ENCODE measurements around the gene ENTR1.

The ENTR1 gene

GRCh38 chr9:136437839-136438547 is 27.6 kb upstream of the ENTR1 start:
- Histone ChIP-seq H3K36me3 (ENCODE audit: control insufficient read depth in 2 of 2, insufficient read depth in 1 of 2, low read length in 2 of 2) (peaks cover 0 to 74% of the 10 kb centered on the region in 2 experiments; a peak in 2 of 3 replicates), H3K27ac (ENCODE audit: extremely low read depth, low read depth, low read length) (no peak overlapping the region; the same call in 1 of the 2 replicates), H3K4me3 (ENCODE audit: low read depth, low read length) (peak overlapping the region; percentile 81), H3K4me1 (ENCODE audit: control insufficient read depth, insufficient read depth, low read length) (0 out of 2 replicates have a peak, but pooled peaks cover 2% of the 10 kb centered on the region), H3K9me3 (ENCODE audit: control insufficient read depth, insufficient read depth, low read depth, low read length) (no peaks in the 10 kb centered on the region)
- ChIA-PET CTCF (interaction anchor here (1.0 to 3.9 kb wide), 4 partner anchors 26 to 196 kb away, joined by 4 to 17 read pairs (median 9); no protein-coding TSS in a partner anchor), POLR2A (interaction anchor here (0.8 to 1.7 kb wide), 5 partner anchors 13 to 75 kb away, joined by 3 to 6 read pairs (median 3); no protein-coding TSS in a partner anchor)
- no peak for TF ChIP-seq ZFP3 (tag by site-specific recombination; IDR thresholded peaks at IDR 0.05; ENCODE audit: low read depth)
- TF ChIP-seq ZNF629 (tag by site-specific recombination; IDR thresholded peaks at IDR 0.05) = peak; percentile 66
- TF ChIP-seq KLF1 (tag by site-specific recombination; IDR thresholded peaks at IDR 0.05) = peak; percentile 58
- 0 out of 2 replicates have a peak, but pooled peaks have one; percentile 10 for TF ChIP-seq EGR2 (tag by site-specific recombination; IDR thresholded peaks at IDR 0.05; ENCODE audit: low read depth)
- 0 out of 2 replicates have a peak, but pooled peaks have one; percentile 10 for TF ChIP-seq KLF8 (tag by site-specific recombination; IDR thresholded peaks at IDR 0.05)
- TF ChIP-seq, protein P1, sequence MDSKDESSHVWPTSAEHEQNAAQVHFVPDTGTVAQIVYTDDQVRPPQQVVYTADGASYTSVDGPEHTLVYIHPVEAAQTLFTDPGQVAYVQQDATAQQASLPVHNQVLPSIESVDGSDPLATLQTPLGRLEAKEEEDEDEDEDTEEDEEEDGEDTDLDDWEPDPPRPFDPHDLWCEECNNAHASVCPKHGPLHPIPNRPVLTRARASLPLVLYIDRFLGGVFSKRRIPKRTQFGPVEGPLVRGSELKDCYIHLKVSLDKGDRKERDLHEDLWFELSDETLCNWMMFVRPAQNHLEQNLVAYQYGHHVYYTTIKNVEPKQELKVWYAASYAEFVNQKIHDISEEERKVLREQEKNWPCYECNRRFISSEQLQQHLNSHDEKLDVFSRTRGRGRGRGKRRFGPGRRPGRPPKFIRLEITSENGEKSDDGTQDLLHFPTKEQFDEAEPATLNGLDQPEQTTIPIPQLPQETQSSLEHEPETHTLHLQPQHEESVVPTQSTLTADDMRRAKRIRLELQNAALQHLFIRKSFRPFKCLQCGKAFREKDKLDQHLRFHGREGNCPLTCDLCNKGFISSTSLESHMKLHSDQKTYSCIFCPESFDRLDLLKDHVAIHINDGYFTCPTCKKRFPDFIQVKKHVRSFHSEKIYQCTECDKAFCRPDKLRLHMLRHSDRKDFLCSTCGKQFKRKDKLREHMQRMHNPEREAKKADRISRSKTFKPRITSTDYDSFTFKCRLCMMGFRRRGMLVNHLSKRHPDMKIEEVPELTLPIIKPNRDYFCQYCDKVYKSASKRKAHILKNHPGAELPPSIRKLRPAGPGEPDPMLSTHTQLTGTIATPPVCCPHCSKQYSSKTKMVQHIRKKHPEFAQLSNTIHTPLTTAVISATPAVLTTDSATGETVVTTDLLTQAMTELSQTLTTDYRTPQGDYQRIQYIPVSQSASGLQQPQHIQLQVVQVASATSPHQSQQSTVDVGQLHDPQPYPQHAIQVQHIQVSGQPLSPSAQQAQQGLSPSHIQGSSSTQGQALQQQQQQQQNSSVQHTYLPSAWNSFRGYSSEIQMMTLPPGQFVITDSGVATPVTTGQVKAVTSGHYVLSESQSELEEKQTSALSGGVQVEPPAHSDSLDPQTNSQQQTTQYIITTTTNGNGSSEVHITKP (tag by site-specific recombination; IDR thresholded peaks at IDR 0.05) = no peak
- TF ChIP-seq KLF9 (tag by site-specific recombination; IDR thresholded peaks at IDR 0.05; ENCODE audit: low read depth) = peak; percentile 53; the same call in 1 of the 2 replicates
- peak; percentile 18; the same call in 1 of the 2 replicates for TF ChIP-seq ZFHX2 (tag by site-specific recombination; conservative IDR thresholded peaks at IDR 0.05)
- peak; percentile 28; the same call in 1 of the 2 replicates for TF ChIP-seq ZNF76 (tag by site-specific recombination; IDR thresholded peaks at IDR 0.05; ENCODE audit: borderline replicate concordance, low read depth)

DNA sequence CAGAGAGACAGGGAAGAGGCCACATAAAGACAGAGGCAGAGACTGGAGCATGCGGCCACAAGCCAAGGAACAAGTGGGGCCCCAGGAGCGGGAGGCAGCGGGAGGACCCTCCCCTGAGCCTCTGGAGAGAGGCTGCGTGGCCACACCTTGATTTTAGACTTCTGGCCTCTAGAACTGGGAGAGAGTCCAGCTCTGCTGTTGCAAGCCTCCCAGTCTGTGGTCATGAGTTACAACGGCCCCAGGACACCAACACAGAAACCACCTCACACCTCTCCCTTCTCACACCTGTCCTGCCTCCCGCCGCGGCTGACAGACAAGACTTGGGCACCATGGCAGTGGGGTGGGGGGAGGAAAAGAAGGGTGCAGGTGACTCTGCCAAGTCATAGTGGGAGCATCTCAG is 27.0 kb upstream of the ENTR1 start:
- Histone ChIP-seq H3K9me3 (ENCODE audit: control insufficient read depth, insufficient read depth, low read depth, low read length) (no peaks in the 10 kb centered on the region), H3K4me3 (ENCODE audit: low read depth, low read length) (peak overlapping the region; percentile 81), H3K4me1 (ENCODE audit: control insufficient read depth, insufficient read depth, low read length) (0 out of 2 replicates have a peak, but pooled peaks cover 2% of the 10 kb centered on the region), H3K36me3 (ENCODE audit: control insufficient read depth in 2 of 2, insufficient read depth in 1 of 2, low read length in 2 of 2) (peaks cover 0 to 74% of the 10 kb centered on the region in 2 experiments; a peak in 2 of 3 replicates), H3K27ac (ENCODE audit: extremely low read depth, low read depth, low read length) (no peak overlapping the region)
- POLR2A ChIA-PET = interaction anchor here (0.9 to 1.7 kb wide), 3 partner anchors 11 to 13 kb away, joined by 5 to 6 read pairs (median 6); no protein-coding TSS in a partner anchor
- TF ChIP-seq, protein P2, sequence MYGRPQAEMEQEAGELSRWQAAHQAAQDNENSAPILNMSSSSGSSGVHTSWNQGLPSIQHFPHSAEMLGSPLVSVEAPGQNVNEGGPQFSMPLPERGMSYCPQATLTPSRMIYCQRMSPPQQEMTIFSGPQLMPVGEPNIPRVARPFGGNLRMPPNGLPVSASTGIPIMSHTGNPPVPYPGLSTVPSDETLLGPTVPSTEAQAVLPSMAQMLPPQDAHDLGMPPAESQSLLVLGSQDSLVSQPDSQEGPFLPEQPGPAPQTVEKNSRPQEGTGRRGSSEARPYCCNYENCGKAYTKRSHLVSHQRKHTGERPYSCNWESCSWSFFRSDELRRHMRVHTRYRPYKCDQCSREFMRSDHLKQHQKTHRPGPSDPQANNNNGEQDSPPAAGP (tag by site-specific recombination; IDR thresholded peaks at IDR 0.05) = 0 out of 2 replicates have a peak, but pooled peaks have one; percentile 33
- TF ChIP-seq SALL2 (tag by site-specific recombination; IDR thresholded peaks at IDR 0.05; ENCODE audit: borderline replicate concordance) (no peak), SP7 (tag by site-specific recombination; IDR thresholded peaks at IDR 0.05) (no peak), TCF7L2 (IDR thresholded peaks at IDR 0.05; ENCODE audit: borderline replicate concordance, low read depth, low read length) (no peak), ZNF580 (tag by site-specific recombination; IDR thresholded peaks at IDR 0.05) (no peak), ZNF404 (tag by site-specific recombination; IDR thresholded peaks at IDR 0.05) (no peak), ZNF473 (tag by site-specific recombination; IDR thresholded peaks at IDR 0.05) (no peak), KLF1 (tag by site-specific recombination; IDR thresholded peaks at IDR 0.05) (peak; percentile 44), WT1 (tag by site-specific recombination; IDR thresholded peaks at IDR 0.05) (0 out of 2 replicates have a peak, but pooled peaks have one; percentile 24), GLIS1 (tag by site-specific recombination; IDR thresholded peaks at IDR 0.05) (peak; percentile 51), ZBTB20 (tag by site-specific recombination; IDR thresholded peaks at IDR 0.05) (peak; percentile 46; the same call in 1 of the 2 replicates), ZNF704 (tag by site-specific recombination; IDR thresholded peaks at IDR 0.05) (no peak), GLIS2 (tag by site-specific recombination; IDR thresholded peaks at IDR 0.05) (peak; percentile 62)
- TF ChIP-seq, protein P3, sequence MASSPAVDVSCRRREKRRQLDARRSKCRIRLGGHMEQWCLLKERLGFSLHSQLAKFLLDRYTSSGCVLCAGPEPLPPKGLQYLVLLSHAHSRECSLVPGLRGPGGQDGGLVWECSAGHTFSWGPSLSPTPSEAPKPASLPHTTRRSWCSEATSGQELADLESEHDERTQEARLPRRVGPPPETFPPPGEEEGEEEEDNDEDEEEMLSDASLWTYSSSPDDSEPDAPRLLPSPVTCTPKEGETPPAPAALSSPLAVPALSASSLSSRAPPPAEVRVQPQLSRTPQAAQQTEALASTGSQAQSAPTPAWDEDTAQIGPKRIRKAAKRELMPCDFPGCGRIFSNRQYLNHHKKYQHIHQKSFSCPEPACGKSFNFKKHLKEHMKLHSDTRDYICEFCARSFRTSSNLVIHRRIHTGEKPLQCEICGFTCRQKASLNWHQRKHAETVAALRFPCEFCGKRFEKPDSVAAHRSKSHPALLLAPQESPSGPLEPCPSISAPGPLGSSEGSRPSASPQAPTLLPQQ (tag by site-specific recombination; IDR thresholded peaks at IDR 0.05) = peak; percentile 38; the same call in 1 of the 2 replicates
- CTCF ChIA-PET = interaction anchor here (3.9 kb wide), 1 partner anchor 38 kb away, joined by 17 read pairs; no protein-coding TSS in a partner anchor

All from HEK293 (cell line).